ENCODE results near the gene NLK. TPM values are rescaled to one million over a fixed set of nuclear protein-coding genes. Genes with fewer than 3 reads are reported as not detected.

NLK gene
- total and polyA plus RNA-seq, 2 of the 13 experiments (the other 11 are each of a cell fraction or from before 2014, with no cell fraction given): 13.4 to 14.6 TPM

- no peak for ATAC-seq
- H3K36me3 ChIP-seq (replicated peaks in 1 of 2; ENCODE audit: control insufficient read depth in 1 of 2, insufficient read depth in 2 of 2, low read length in 2 of 2): no peaks in the 10 kb centered on the region
- intact Hi-C loops (cut with micrococcal nuclease; ENCODE audit: unreplicated experiment): no loop called here
- H3K27me3 ChIP-seq (ENCODE audit: control insufficient read depth in 1 of 2, insufficient read depth in 2 of 2, low read length in 2 of 2): 0 out of 5 replicates have a peak, but pooled peaks cover 0 to 1% of the 10 kb centered on the region in 2 experiments
- TF ChIP-seq ZNF484 (CRISPR knock-in tag; IDR thresholded peaks at IDR 0.05; ENCODE audit: borderline replicate concordance, low read depth) (no peak), TOE1 (CRISPR knock-in tag; IDR thresholded peaks at IDR 0.05) (no peak), PTBP1 (IDR thresholded peaks at IDR 0.05; ENCODE audit: low read depth, low read length, poor library complexity, severe bottlenecking) (no peak), SIN3A (IDR thresholded peaks at IDR 0.05; ENCODE audit: borderline replicate concordance, low read depth, low read length) (no peak)
- no peak overlapping the region for H3K4me2 ChIP-seq (ENCODE audit: low read depth, low read length)
- no peak for DNase-seq (ENCODE audit: low spot score)
- H3K9ac ChIP-seq (ENCODE audit: insufficient read depth, low read depth, low read length): no peak overlapping the region
- H2AFZ ChIP-seq (ENCODE audit: low read length): no peak overlapping the region
- FAIRE-seq: no peak
- ChIA-PET POLR2A (no interaction called here), CTCF (ENCODE audit: low intra/inter-chr PET ratio, low total read pairs) (no interaction called here)
- no peaks in the 10 kb centered on the region for H3K79me2 ChIP-seq (ENCODE audit: insufficient read depth, low read length)
- no peak overlapping the region for H3K27ac ChIP-seq (ENCODE audit: extremely low read length, insufficient read depth, low read length)
- H3K4me1 ChIP-seq (ENCODE audit: insufficient read depth, low read length): no peaks in the 10 kb centered on the region
- H3K4me3 ChIP-seq (replicated peaks in 1 of 3; ENCODE audit: insufficient read depth in 1 of 3, low read depth in 2 of 3, low read length in 3 of 3): no peak overlapping the region
- no peaks in the 10 kb centered on the region for H4K20me1 ChIP-seq (ENCODE audit: insufficient read depth, low read length)
- WGBS (ENCODE audit: low lambda C conversion rate): 68% methylated on average over 7 of the region's 7 CpGs
- no peaks in the 10 kb centered on the region for H3K9me3 ChIP-seq (ENCODE audit: low read length)
- no TSS peak for BruUV-seq (replicated peaks)
- in situ Hi-C loops (cut with HindIII; ENCODE audit: extremely low pct_ligation_motif_present, low pct_unique_long_range_greater_than_20kb): no loop called here
Measured at GRCh38 chr17:28219771-28220170, 177.3 kb downstream of the NLK start.

GRCh38 chr17:28221751-28222414, 179.4 kb downstream of the NLK start:
- in situ Hi-C loops (cut with HindIII; ENCODE audit: extremely low pct_ligation_motif_present, low pct_unique_long_range_greater_than_20kb): no loop called here
- no peak for ATAC-seq

More at GRCh38 chr17:28221751-28222414, 179.4 kb downstream of the NLK start:
- ChIA-PET CTCF (ENCODE audit: low intra/inter-chr PET ratio, low total read pairs) (no interaction called here), POLR2A (no interaction called here)
- H3K79me2 ChIP-seq (ENCODE audit: insufficient read depth, low read length): no peaks in the 10 kb centered on the region
- H3K27me3 ChIP-seq (ENCODE audit: control insufficient read depth in 1 of 2, insufficient read depth in 2 of 2, low read length in 2 of 2): 0 out of 5 replicates have a peak, but pooled peaks cover 0 to under 1% of the 10 kb centered on the region in 2 experiments
- no TSS peak for BruUV-seq (replicated peaks)
- DNase-seq (ENCODE audit: low spot score) (no peak), FAIRE-seq (no peak)
- 13% methylated on average over 3 of the region's 4 CpGs for WGBS (ENCODE audit: low lambda C conversion rate)
- H3K27ac ChIP-seq (ENCODE audit: extremely low read length, insufficient read depth, low read length): no peak overlapping the region
- no peak overlapping the region for H2AFZ ChIP-seq (ENCODE audit: low read length)
- H3K4me3 ChIP-seq (replicated peaks in 1 of 3; ENCODE audit: insufficient read depth in 1 of 3, low read depth in 2 of 3, low read length in 3 of 3): no peak overlapping the region
- no peak for TF ChIP-seq ZNF7 (CRISPR knock-in tag; IDR thresholded peaks at IDR 0.05)
- no peak for TF ChIP-seq ZNF879 (CRISPR knock-in tag; IDR thresholded peaks at IDR 0.05)
- no peak for TF ChIP-seq ZNF772 (CRISPR knock-in tag; IDR thresholded peaks at IDR 0.05)
- H3K4me1 ChIP-seq (ENCODE audit: insufficient read depth, low read length): peaks cover 14% of the 10 kb centered on the region
- no peak overlapping the region for H3K4me2 ChIP-seq (ENCODE audit: low read depth, low read length)
- no peaks in the 10 kb centered on the region for H3K9me3 ChIP-seq (ENCODE audit: low read length)
- H3K36me3 ChIP-seq (replicated peaks in 1 of 2; ENCODE audit: control insufficient read depth in 1 of 2, insufficient read depth in 2 of 2, low read length in 2 of 2): no peaks in the 10 kb centered on the region
- intact Hi-C loops (cut with micrococcal nuclease; ENCODE audit: unreplicated experiment): no loop called here
- H3K9ac ChIP-seq (ENCODE audit: insufficient read depth, low read depth, low read length): no peak overlapping the region
- no peaks in the 10 kb centered on the region for H4K20me1 ChIP-seq (ENCODE audit: insufficient read depth, low read length)
